NCI-H774 (cell line): ENCODE measurements around the gene HSPA1B.
"Not testable (repeated sequence)": the region's sequence is repeated elsewhere in the genome, so short reads cannot be mapped to it uniquely, and the experiment has no call there.

Experiments
- DNase-seq: peaks from one replicate; lab custom pipeline; 2025; lab: John Stamatoyannopoulos, UW

Gene HSPA1B

DNA sequence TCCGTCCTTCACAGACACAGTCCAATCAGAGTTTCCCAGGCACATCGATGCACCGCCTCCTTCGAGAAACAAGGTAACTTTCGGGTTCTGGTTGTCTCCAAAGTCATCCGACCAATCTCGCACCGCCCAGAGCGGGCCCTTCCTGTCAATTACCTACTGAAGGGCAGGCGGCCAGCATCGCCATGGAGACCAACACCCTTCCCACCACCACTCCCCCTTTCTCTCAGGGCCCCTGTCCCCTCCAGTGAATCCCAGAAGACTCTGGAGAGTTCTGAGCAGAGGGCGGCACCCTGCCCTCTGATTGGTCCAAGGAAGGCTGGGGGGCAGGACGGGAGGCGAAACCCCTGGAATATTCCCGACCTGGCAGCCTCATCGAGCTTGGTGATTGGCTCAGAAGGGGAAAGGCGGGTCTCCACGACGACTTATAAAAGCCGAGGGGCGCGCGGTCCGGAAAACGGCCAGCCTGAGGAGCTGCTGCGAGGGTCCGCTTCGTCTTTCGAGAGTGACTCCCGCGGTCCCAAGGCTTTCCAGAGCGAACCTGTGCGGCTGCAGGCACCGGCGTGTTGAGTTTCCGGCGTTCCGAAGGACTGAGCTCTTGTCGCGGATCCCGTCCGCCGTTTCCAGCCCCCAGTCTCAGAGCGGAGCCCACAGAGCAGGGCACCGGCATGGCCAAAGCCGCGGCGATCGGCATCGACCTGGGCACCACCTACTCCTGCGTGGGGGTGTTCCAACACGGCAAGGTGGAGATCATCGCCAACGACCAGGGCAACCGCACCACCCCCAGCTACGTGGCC, at the start of gene HSPA1B:
Gene HSPA1B (plus strand): TSS at position 453 of the 794 bp plus-strand sequence. CDS start 213 bp downstream, at position 666.
- peak; percentile 97 for DNase-seq

DNA sequence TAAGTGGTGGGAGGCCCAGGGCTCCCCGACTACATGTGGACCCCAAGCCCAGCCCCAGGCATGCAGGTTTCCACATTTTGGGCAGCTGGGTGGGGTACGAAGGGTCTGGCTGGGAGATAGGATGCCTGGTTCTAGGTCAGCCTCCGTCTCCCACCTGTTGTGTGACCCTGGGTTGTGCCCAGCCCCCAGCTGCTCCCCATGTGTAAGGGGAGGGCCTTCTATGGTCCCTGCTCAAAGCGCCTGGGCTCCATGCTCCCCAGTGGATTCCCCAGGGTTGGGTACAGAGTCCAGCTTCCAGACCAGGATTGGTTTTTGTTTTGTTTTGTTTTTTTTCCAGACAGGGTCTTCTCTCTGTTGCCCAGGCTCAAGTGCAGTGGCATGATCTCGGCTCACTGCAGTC, 49.3 kb upstream of the HSPA1B start:
- no peak for DNase-seq

GRCh38 chr6:31778999-31779885, 48.3 kb upstream of the HSPA1B start:
- no peak for DNase-seq

GRCh38 chr6:31779908-31780307, 47.6 kb upstream of the HSPA1B start:
- DNase-seq: no peak

DNA sequence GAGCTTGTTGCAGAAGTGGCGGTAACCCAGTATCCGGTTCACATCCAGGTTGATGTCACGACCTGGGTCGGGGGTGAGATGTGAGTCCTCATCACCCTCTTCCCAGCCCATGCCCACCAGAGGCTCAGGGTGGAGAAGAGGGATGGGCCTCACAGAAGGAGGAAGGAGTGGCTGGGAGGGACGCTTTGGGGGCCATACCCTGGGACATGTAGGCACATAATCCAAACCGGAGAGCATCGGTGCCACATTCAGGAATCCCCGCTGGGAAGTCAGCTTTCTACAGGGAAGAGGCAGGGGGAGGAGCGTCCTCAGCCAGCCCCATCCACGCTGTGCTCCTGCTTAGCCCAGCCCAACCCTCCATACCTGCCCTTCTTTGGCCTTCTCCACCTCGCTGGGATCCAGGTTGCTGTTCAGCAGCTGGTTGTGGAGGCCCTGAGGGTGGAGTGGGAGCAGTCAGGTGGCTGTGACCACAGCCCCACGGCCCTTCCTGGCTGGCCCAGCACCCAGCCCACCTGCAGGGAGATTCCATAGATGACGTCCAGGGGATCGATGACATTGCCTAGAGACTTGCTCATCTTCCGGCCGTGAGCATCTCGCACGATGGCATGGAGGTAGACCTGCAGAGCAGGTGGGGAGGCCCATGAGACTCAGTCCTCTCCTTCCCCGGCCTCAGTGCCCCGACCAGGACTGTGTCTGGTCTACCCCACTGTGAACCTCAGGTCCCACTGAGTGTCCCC, 46.9 kb upstream of the HSPA1B start:
- no peak for DNase-seq

GRCh38 chr6:31781244-31782125, 46.1 kb upstream of the HSPA1B start:
- no peak for DNase-seq

DNA sequence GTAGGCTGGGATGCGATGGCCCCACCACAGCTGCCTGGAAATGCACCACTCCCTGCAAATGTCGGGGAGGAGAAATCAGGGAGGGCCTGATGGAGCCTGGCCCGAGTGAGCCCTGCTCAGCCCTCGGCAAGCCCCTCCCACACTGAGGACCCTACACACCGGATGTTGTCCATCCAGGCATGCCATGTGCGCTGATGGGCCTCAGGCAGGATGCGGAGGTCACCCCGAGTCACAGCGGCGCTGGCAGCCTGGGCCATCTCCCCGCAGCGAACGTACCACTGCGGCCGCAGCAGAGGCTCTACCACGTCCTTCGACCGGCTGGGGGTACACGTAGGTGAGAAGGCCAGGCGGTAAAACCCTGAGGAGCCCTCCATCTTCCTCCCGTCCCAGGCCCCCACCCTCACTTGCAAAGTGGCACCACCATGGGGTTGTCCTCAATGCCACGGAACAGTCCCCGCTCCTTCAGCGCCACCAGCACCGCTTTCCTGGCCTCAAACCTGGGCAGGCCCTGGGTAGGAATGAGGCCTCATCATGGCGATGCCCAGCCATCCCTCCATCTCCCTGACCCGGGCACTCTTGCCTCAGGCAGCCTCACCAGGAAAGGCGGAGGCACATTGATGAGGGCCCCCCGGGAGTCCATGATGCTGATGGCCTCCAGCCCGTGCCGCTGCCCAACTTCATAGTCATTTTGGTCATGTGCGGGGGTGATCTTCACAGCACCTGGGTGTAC, 45.2 kb upstream of the HSPA1B start:
- DNase-seq: no peak

- DNase-seq: no peak
These were observed 43.2 kb upstream of the HSPA1B start for GRCh38 chr6:31784098-31784925.

DNA sequence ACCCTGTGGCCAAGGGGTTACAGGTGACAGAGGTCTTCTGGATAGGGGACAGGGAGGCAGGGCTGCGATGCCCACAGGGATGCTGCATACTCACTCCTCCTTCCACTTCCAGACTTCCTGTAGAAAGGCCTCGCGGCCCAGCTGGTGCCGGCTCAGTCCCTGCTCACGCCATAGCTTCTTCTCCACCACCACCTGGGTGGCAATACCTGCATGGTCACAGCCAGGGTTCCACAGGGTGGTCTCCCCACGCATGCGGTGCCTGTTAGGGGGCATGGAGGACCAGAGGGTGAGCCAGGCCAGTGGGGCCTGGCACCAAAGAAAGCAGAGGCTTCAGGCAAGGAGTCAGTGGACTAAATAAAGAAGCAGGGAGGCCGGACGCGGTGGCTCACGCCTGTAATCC, 42.1 kb upstream of the HSPA1B start:
- DNase-seq: no peak

DNA sequence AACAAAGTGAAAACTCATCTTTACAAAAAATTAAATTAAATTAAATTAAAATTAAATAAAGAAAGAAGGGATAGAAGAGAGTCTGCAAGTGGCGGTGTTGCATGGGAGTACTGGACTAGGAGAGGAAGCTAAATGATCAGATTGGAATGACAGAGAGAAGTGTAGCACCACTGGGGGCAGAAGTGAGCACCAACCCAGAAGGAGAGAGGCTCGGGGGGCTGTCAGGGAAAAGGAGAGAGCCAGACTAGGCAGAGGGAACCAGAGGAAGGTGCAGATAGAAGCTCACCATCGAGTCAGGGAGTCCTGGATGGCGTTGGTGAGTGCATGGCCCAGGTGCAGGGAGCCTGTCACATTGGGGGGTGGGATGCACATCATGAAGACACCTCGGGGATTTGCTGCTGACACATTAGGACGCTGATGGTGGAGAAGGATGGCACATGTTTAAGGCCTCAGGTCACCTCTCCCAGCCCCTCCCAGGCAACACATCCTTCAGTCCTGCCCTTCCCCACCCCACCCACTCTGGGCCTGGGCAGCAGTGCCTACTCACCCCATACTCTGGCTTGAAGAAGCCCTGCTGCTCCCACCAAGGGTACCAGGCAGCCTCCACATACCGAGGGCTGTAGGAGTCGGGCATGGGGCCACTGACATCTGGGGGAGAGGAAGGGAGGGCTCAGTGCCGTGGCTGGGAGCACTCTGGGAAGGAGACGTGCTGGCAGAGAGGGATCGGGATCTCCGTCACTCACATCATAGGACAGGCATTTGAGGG, 36.0 kb upstream of the HSPA1B start:
- DNase-seq: no peak

- DNase-seq: no peak
These were observed 35.5 kb upstream of the HSPA1B start for GRCh38 chr6:31792090-31792374.

GRCh38 chr6:31792761-31793171, 34.8 kb upstream of the HSPA1B start:
- DNase-seq: no peak

DNA sequence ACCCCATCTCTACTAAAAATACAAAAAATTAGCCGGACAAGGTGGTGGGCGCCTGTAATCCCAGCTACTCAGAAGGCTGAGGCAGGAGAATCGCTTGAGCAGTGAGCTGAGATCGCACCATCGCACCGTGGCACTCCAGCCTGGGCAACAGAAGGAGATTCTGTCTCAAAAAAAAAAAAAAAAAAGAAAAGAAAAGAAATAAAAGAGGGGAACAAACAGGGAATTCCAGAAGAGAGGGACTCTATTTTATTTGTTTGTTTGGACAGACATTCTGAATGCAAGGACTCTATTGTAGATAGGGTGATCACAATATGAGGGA, 33.7 kb upstream of the HSPA1B start:
- not testable (repeated sequence) for DNase-seq

DNA sequence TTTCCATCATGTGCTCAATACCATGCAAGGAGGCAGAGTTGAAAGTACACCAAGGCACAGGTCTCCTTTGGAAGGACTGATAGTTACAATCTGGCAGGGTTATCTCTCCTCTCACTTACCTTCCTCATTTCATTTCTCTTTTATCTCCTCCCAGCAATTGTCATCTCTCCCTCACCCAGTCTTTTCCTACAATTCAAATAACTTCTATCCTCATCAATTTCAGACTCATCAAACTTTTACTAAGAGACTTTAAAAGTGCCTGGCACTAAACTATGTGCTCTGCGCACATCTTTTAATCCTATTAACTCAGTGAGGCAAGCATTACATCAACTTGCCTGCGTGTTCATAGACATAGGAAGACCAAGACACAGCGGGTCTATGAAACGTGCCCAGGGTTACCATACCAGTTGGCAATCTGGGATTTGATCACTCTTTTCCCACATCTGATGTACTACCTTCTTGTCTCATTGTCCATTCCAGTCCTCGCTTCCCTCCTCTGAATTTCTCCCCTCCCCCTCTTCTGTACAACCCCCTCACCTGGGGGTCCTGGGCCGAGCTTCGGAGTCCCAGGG, 33.2 kb upstream of the HSPA1B start:
- DNase-seq: no peak

DNA sequence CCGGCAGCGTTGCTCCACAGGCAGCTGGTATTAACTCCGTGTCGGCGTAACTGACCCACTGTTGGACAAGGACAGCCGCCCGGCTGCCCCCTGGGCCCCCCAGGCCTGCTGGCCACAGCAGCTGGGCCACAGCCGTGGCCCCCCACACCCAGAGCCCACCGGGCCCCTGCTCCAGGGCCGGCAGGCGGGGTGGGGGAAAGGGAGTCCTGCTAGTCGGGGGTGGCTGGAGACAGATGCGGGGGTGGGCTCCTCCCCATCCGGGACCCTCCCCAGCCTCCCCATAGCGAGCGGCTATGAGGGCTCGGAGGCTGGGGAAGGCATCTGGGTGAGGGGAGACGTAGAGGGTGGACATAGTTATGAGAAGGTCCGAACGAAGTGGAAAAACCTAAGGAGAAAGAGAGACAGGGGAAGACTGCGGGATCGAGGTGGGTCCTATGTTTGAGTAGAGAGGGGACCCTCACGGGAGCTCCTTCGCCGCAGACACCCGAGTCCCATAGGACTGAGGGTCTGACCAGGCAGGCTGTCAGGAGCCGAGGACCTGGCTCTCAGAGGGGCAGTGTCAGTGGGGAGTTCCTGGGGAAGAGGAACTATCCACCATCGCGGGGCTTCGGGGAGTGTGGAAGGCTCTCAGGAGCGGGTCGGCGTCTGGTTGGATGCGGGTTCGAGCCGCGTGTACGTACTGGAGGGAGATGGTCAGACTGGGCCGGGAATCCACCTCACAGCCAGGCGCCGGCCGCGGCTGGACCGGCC, 32.5 kb upstream of the HSPA1B start:
- no peak for DNase-seq

DNA sequence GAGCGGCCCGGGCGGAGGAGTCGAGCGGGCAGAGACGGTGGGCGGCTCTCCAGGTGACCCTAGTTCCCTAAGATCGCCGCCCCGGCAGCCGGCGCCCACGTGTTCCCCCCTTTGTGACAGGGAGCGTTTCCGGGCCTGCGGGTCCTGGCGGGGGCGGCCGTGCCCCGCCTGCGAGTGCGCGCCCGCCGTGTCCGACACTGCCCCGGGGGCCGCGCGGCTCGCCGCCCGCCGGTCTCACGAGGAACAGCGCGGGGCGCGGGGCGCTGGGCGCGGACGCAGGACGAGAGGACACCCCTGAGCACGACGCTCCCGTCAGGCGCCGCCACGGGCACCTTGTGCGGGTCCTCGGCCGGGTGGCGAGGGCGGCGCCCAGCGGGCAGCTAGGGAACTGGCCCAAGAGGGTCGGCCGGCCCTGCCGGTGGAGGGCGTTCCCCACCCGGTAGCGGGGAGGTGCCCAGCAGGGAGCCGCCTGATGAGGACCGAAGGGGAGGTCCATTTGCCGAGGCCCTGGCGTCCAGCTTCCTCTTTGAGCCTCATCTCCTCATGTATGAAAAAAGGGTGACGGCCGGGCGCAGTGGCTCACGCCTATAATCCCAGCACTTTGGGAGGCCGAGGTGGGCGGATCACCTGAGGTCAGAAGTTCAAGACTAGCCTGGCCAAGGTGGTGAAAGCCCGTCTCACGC, 31.8 kb upstream of the HSPA1B start, which contains the start of gene VARS1:
Gene VARS1 (minus strand): TSS at position 137 of the 683 bp plus-strand sequence. CDS start 535 bp downstream, outside the sequence.
- DNase-seq: peak; percentile 88

- DNase-seq: no peak
These were observed 30.5 kb upstream of the HSPA1B start for GRCh38 chr6:31796993-31797385.

- DNase-seq: no peak
These were observed 29.9 kb upstream of the HSPA1B start for GRCh38 chr6:31797588-31797987.
